Heart right ventricle (tissue), 16 donors: ENCODE results near the gene ATG13. TPM values are rescaled to one million over a fixed set of nuclear protein-coding genes. Genes with fewer than 3 reads are reported as not detected.

ENCODE experiments used
- ATAC-seq, 8 donors: fragments of 200-7000 bp; cut with Tn5 transposase; one replicate each; pipeline ENCODE4 v1.9.1; 2020; ENCODE audit warnings: mild to moderate bottlenecking in 8 of 8, moderate library complexity in 8 of 8, moderate number of reproducible peaks in 1 of 8
- DNase-seq, 2 donors: peaks; one replicate each; pipeline ENCODE4 v3.0.0-alpha.2; 2020
- H3K27ac ChIP-seq, 10 donors: fragments of 200-600 bp; sonication (generic) in 2 of 10; one replicate each; pipeline versions ENCODE4 v1.5.0 to v1.8.0; 2020 to 2022; ENCODE audit warnings: mild to moderate bottlenecking in 3 of 10
- H3K27me3 ChIP-seq, 7 donors: fragments of 200-600 bp; one replicate each; pipeline ENCODE4 v1.8.0; 2021 to 2022; ENCODE audit warnings: mild to moderate bottlenecking in 2 of 7
- H3K36me3 ChIP-seq, 9 donors: fragments of 200-600 bp; sonication (generic) in 1 of 9; one replicate each; pipeline versions ENCODE4 v1.5.0 to v1.8.0; 2020 to 2022; ENCODE audit warnings: mild to moderate bottlenecking in 2 of 9
- H3K4me1 ChIP-seq, 9 donors: fragments of 200-600 bp; sonication (generic) in 1 of 9; one replicate each; pipeline versions ENCODE4 v1.5.0 to v1.8.0; 2020 to 2022; ENCODE audit warnings: mild to moderate bottlenecking in 4 of 9
- H3K4me3 ChIP-seq, 10 donors: fragments of 200-600 bp; sonication (generic) in 2 of 10; one replicate each; pipeline versions ENCODE4 v1.5.0 to v1.8.0; 2020 to 2022; ENCODE audit warnings: mild to moderate bottlenecking in 7 of 10, moderate library complexity in 2 of 10
- H3K9me3 ChIP-seq, 11 donors: fragments of 200-600 bp in 10 of 11; sonication (generic) in 2 of 11; one replicate each; pipeline versions ENCODE4 v1.5.0 to v1.8.0; 2013 to 2022; ENCODE audit warnings: mild to moderate bottlenecking in 2 of 11, control low read depth in 1 of 11, moderate library complexity in 1 of 11
- CTCF ChIP-seq, 9 donors: fragments of 200-600 bp; sonication (generic) in 2 of 9; IDR thresholded peaks; one replicate each; pipeline versions ENCODE4 v1.5.0 to v1.8.0; 2021 to 2022; ENCODE audit warnings: antibody characterized with exemption in 9 of 9, mild to moderate bottlenecking in 5 of 9, moderate library complexity in 1 of 9
- WGBS, 2 donors: extraction: QIAGEN DNeasy Blood & Tissue Kit; methylation state at CpG; one replicate each; pipeline ENCODE4 v1.1.7; 2013; ENCODE audit warnings: inconsistent platforms in 1 of 2; 5-methylcytosine and 5-hydroxymethylcytosine counted together
- intact Hi-C, 10 donors: fragments of 100-400 bp; cut with DNase I; formaldehyde crosslinking; loops; one replicate each; pipeline versions ENCODE4 v1.11.1 to v1.14.2; 2022
- polyA plus RNA-seq, 2 donors: library from polyadenylated mRNA; stranded (reverse); fragments of 200-250 nt; gene quantifications; one replicate each; pipeline ENCODE4 v1.2.3, GENCODE V29; 2013
- total RNA-seq, 10 donors: library from RNA; stranded (reverse); fragmentation: NEBNext Ultra II Directional in 3 of 10; extraction: Animal tissue kit (Norgen Biotek cat#: 25700) in 3 of 10; gene quantifications; one replicate each; pipeline versions ENCODE4 v1.2.1 to v1.2.4, GENCODE V29; 2021 to 2023
- donor health status: Arrhythmogenic right ventricular cardiomyopathy.
- donor health status: ischemic (EF 13 %, LVEDD 7.1; RV severe dilation, severe dysfunction).
- donor health status: healthy with polysubstance abuse.
- donor health status: DM: no; HTN: yes; CAD: no.
- donor health status: DM: no; HTN: no; CAD: no.
- donor health status: ischemic (EF 25% LVEDD 6.9; RV normal size, moderate dysfunction).
- donor health status: ischemic (EF 25% LVEDD 5.7; RV mildly dilated, moderate dysfunction).
- donor health status: healthy.
- donor health status: DM: yes; HTN: yes; CAD: no.
- donor health status: Ischemic cardiomyopathy.
- donor health status: ischemic (EF 35%, LVEDD 5.7; RV mildly dilated, moderate dysfunction).
- donor health status: nonischemic (EF 11% LVEDD 7.7; RV severe dilation, severe dysfunction).
- donor health status: DM: yes; HTN: yes; CAD: no.
- donor health status: PGD.
- donor health status: ischemic (EF 29% LVEDD 5.4; RV normal size, mild dysfunction).
- donor health status: nonischemic (EF 23%, LVEDD 6.1; RV moderate dilation, normal function).

Gene ATG13
- total and polyA plus RNA-seq, 12 donors: 25.8 to 50.6 (median 40.8) TPM

GRCh38 chr11:46662366-46662765, 45.0 kb downstream of the ATG13 start:
- peaks cover 15 to 50% (median 32%) of the 10 kb centered on the region in 9 donors for H3K4me1 ChIP-seq
- no peak for TF ChIP-seq CTCF (IDR thresholded peaks at IDR 0.05)
- H3K27me3 ChIP-seq: no peaks in the 10 kb centered on the region
- H3K36me3 ChIP-seq: peaks cover 0 to 100% (median 44%) of the 10 kb centered on the region in 9 donors
- H3K4me3 ChIP-seq: no peak overlapping the region
- H3K9me3 ChIP-seq: no peaks in the 10 kb centered on the region
- peak overlapping the region in 2 of 10 donors; percentile 26 to 82 for H3K27ac ChIP-seq
- intact Hi-C loops: no loop called here
- DNase-seq (no peak), ATAC-seq (no peak)

GRCh38 chr11:46663277-46663940, 46.1 kb downstream of the ATG13 start:
- Histone ChIP-seq H3K36me3 (peaks cover 0 to 100% (median 44%) of the 10 kb centered on the region in 9 donors), H3K27me3 (no peaks in the 10 kb centered on the region), H3K27ac (peak overlapping the region in 8 of 10 donors; percentile 5 to 82 (median 58)), H3K4me1 (peaks cover 13 to 56% (median 29%) of the 10 kb centered on the region in 9 donors), H3K4me3 (no peak overlapping the region), H3K9me3 (no peaks in the 10 kb centered on the region)
- WGBS, 2 donors: 80 to 86% methylated on average over 4 of the region's 4 CpGs
- ATAC-seq: no peak
- no peak for TF ChIP-seq CTCF (IDR thresholded peaks at IDR 0.05)
- intact Hi-C loops: no loop called here
- no peak for DNase-seq

DNA sequence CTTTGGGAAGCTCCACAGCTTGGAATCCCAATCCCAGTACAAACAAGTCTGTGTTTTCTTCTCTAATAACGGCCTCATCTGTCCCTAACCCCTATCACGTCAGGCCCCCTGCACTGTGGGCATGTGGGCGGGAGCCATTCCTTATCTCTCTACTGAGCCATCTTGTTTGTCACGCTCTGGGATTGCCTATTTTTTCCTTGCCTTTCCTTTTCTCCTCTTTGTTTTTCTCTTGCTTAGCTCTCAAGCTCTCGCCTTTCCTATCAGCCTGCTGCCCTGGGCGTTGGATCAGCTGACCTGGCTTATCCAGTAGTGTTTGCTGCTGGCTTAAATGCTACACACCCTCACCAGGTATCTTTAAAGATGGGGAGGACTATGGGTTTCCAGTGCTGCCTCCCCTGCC, 47.3 kb downstream of the ATG13 start:
- DNase-seq (no peak), ATAC-seq (peak in 6 of 8 donors; percentile 7 to 48 (median 26))
- H3K4me3 ChIP-seq: no peak overlapping the region
- no peaks in the 10 kb centered on the region for H3K9me3 ChIP-seq
- H3K27me3 ChIP-seq: no peaks in the 10 kb centered on the region
- peaks cover 10 to 63% (median 31%) of the 10 kb centered on the region in 9 donors for H3K4me1 ChIP-seq
- no peak for TF ChIP-seq CTCF (IDR thresholded peaks at IDR 0.05)
- intact Hi-C loops: loop anchor here in 1 of 10 donors (5.0 kb wide), 1 partner anchor 47 kb away; the partner anchor contains the start of genes ATG13 and HARBI1
- WGBS, 2 donors: 49 to 53% methylated on average over 6 of the region's 6 CpGs
- H3K36me3 ChIP-seq: peaks cover 0 to 100% (median 44%) of the 10 kb centered on the region in 9 donors
- H3K27ac ChIP-seq: peak overlapping the region; percentile 29 to 82 (median 66)

DNA sequence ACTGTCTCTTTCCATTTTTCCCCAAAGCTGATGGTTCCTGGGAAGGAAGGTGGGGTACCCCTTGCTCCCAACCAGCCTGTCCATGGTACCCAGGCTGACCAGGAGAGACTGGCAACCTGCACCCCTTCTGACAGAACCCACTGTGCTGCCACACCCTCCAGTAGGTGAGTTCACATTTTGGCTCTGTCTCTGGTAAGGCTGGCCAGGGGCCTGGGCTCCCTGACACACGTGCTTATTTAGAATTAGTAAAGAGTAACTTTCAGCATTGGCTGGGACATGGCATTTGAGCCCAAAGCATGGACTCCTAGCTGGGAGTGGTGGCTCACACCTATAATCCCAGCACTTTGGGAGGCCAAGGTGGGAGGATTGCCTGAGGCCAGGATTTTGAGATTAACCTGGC, 48.0 kb downstream of the ATG13 start:
- Histone ChIP-seq H3K36me3 (peaks cover 0 to 100% (median 46%) of the 10 kb centered on the region in 9 donors), H3K27ac (peak overlapping the region; percentile 29 to 82 (median 66))

More for the DNA sequence above, 48.0 kb downstream of the ATG13 start:
- H3K4me1 ChIP-seq: peaks cover 9 to 68% (median 35%) of the 10 kb centered on the region in 9 donors
- no peak for ATAC-seq
- WGBS, 2 donors: 77 to 79% methylated on average over 1 of the region's 1 CpG
- no peak overlapping the region for H3K4me3 ChIP-seq
- no peak for DNase-seq
- no peaks in the 10 kb centered on the region for H3K27me3 ChIP-seq
- intact Hi-C loops: loop anchor here in 1 of 10 donors (5.0 kb wide), 1 partner anchor 48 kb away; the partner anchor contains the start of genes ATG13 and HARBI1
- no peak for TF ChIP-seq CTCF (IDR thresholded peaks at IDR 0.05)
- no peaks in the 10 kb centered on the region for H3K9me3 ChIP-seq
